Transverse colon (tissue), 3 donors: ENCODE measurements around the gene NUCB1.

ENCODE experiments used
- CTCF ChIP-seq, 5 experiments: fragments of 200-600 bp in 3 of 5; fragments of 450-650 bp in 2 of 5; sonication (generic) in 3 of 5; IDR thresholded peaks; 1 replicate in 2 of 5; 2 replicates in 3 of 5; pipeline ENCODE4 v1.5.1; 2016 to 2017; ENCODE audit warnings: antibody characterized with exemption in 5 of 5, inconsistent platforms in 3 of 5, mild to moderate bottlenecking in 2 of 5, moderate library complexity in 1 of 5
- POLR2A ChIP-seq: fragments of 450-650 bp; IDR thresholded peaks from one replicate; pipeline ENCODE4 v1.6.1; 2016; ENCODE audit warnings: antibody characterized with exemption, mild to moderate bottlenecking, moderate library complexity

DNA sequence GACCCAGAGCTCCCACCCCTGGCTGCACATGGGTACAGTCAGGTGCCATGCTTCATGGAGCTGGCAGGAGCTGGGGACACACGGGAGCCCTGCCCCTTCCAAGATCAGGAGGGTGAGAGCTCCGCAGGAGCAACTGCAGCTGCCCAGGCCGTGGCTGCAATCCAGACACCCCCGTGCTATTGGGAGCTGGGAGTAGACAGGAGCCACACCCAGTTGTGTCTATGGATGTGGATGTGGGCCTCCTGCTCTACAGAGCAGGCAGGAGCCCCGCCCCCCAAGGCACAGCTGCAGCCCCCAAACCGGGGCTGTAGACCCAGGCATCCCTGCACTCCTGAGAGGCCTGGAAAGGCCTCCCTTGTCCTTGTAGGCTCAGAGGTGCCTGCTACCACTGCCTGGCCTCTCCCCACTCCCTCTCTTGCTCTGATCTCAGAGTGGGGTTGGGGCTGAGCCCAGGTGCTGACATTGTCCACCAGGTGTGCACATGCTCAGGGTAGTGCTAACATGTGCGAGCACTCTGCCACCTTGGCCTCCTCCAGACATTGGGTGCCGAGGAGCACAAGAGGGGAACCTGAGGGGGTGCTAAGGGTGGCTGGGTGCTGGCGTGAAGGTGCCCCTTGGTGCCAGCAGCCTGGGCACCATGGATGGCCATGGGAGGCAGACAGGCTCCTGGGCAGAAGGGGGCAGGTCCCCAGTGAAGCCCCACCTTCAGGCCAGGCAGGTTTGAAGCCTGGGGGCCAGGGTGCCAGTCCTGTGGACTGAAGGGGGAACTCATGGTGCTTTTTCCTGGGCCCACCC lies 46.5 kb downstream of the NUCB1 start:
- no peak for TF ChIP-seq POLR2A
- no peak for TF ChIP-seq CTCF (IDR thresholded peaks at IDR 0.05)
